HepG2 (cell line): Measurements from ENCODE around the gene SART1. TPM values are rescaled to one million over a fixed set of nuclear protein-coding genes. Genes with fewer than 3 reads are reported as not detected.

Source experiments
- ERF ChIP-seq: IDR thresholded peaks from 2 replicates; pipeline ENCODE4 v1.6.1; 2018; ENCODE audit warnings: missing biosample characterization, missing genetic modification reagents
- ETV5 ChIP-seq: IDR thresholded peaks from 2 replicates; pipeline ENCODE4 v1.6.1; 2018; ENCODE audit warnings: missing biosample characterization, missing genetic modification reagents, inconsistent platforms, borderline replicate concordance
- HIVEP1 ChIP-seq: sonication (generic); formaldehyde crosslinking; IDR thresholded peaks from 2 replicates; pipeline ENCODE4 v1.4.0; 2020; ENCODE audit warnings: mild to moderate bottlenecking, missing genetic modification reagents
- HOXA9 ChIP-seq: sonication (generic); formaldehyde crosslinking; IDR thresholded peaks from 2 replicates; pipeline ENCODE4 v1.8.1; 2022; ENCODE audit warnings: missing genetic modification reagents, mild to moderate bottlenecking, moderate library complexity, borderline replicate concordance
- NRL ChIP-seq: sonication (generic); formaldehyde crosslinking; IDR thresholded peaks from 2 replicates; pipeline ENCODE4 v1.5.0; 2020; ENCODE audit warnings: missing genetic modification reagents, mild to moderate bottlenecking, moderate library complexity, borderline replicate concordance
- POLR2A ChIP-seq, 2 experiments: IDR thresholded peaks; 2 replicates each; pipeline ENCODE4 v1.6.1; 2011; ENCODE audit warnings: low read depth in 2 of 2, low read length in 2 of 2, mild to moderate bottlenecking in 1 of 2, moderate library complexity in 1 of 2; ENCODE audit not compliant: insufficient read depth in 1 of 2
- TCF7 ChIP-seq: sonication (generic); IDR thresholded peaks from 2 replicates; pipeline ENCODE4 v1.6.1; 2016; ENCODE audit warnings: antibody characterized with exemption, low read depth
- ZNF224 ChIP-seq: sonication (generic); formaldehyde crosslinking; IDR thresholded peaks from 2 replicates; pipeline ENCODE4 v1.5.0; 2020; ENCODE audit warnings: mild to moderate bottlenecking, missing genetic modification reagents
- ZNF484 ChIP-seq: sonication (generic); formaldehyde crosslinking; IDR thresholded peaks from 2 replicates; pipeline ENCODE4 v1.5.1; 2020; ENCODE audit warnings: mild to moderate bottlenecking, low read depth, missing genetic modification reagents, borderline replicate concordance
- ZNF567 ChIP-seq: sonication (generic); formaldehyde crosslinking; IDR thresholded peaks from 2 replicates; pipeline ENCODE4 v1.8.1; 2023; ENCODE audit warnings: mild to moderate bottlenecking, missing genetic modification reagents, borderline replicate concordance
- ZNF7 ChIP-seq: IDR thresholded peaks from 2 replicates; pipeline ENCODE4 v1.6.1; 2016; ENCODE audit warnings: missing biosample characterization, missing genetic modification reagents
- ZNF782 ChIP-seq: sonication (generic); formaldehyde crosslinking; IDR thresholded peaks from 2 replicates; pipeline ENCODE4 v1.4.0; 2020; ENCODE audit warnings: missing genetic modification reagents, mild to moderate bottlenecking, borderline replicate concordance
- polyA plus RNA-seq, 8 experiments: library from polyadenylated mRNA; depleted of rRNA in 3 of 8; stranded (reverse) in 7 of 8; unstranded in 1 of 8; fragments of >200 nt; fragmentation: Illumina TruSeq in 4 of 8; extraction: Trizol in 4 of 8; gene quantifications; 2 replicates each; pipeline versions ENCODE4 v1.2.1 to v1.2.3, GENCODE V29; 2011 to 2016; ENCODE audit warnings: low read depth in 4 of 8, missing spikeins in 1 of 8, mixed read lengths in 1 of 8; ENCODE audit not compliant: insufficient read depth in 1 of 8
- total RNA-seq, 5 experiments: library from RNA; depleted of rRNA; stranded (reverse); fragments of >200 nt; fragmentation: Illumina TruSeq; extraction: Trizol; gene quantifications; 2 replicates each; pipeline ENCODE4 v1.2.3, GENCODE V29; 2016; ENCODE audit warnings: low read depth in 1 of 5
- TF ChIP-seq, protein P1 (sequence below): sonication (generic); formaldehyde crosslinking; IDR thresholded peaks from 2 replicates; pipeline ENCODE4 v1.8.1; 2023; ENCODE audit warnings: mild to moderate bottlenecking, inconsistent platforms, moderate library complexity, missing genetic modification reagents, borderline replicate concordance
- TF ChIP-seq, protein P2 (sequence below): sonication (generic); formaldehyde crosslinking; conservative IDR thresholded peaks from 2 replicates; pipeline ENCODE4 v1.4.0; 2020; ENCODE audit warnings: missing genetic modification reagents
- TF ChIP-seq, protein P3 (sequence below): sonication (generic); formaldehyde crosslinking; IDR thresholded peaks from 2 replicates; pipeline ENCODE4 v1.4.0; 2020; ENCODE audit warnings: mild to moderate bottlenecking, missing genetic modification reagents
- TF ChIP-seq, protein P4 (sequence below): sonication (generic); formaldehyde crosslinking; conservative IDR thresholded peaks from 2 replicates; pipeline ENCODE4 v1.8.1; 2023; ENCODE audit warnings: missing genetic modification reagents

Gene SART1
- total and polyA plus RNA-seq, 2 of the 13 experiments (the other 11 are each of a cell fraction or from before 2014, with no cell fraction given): 11.3 to 22.5 TPM

DNA sequence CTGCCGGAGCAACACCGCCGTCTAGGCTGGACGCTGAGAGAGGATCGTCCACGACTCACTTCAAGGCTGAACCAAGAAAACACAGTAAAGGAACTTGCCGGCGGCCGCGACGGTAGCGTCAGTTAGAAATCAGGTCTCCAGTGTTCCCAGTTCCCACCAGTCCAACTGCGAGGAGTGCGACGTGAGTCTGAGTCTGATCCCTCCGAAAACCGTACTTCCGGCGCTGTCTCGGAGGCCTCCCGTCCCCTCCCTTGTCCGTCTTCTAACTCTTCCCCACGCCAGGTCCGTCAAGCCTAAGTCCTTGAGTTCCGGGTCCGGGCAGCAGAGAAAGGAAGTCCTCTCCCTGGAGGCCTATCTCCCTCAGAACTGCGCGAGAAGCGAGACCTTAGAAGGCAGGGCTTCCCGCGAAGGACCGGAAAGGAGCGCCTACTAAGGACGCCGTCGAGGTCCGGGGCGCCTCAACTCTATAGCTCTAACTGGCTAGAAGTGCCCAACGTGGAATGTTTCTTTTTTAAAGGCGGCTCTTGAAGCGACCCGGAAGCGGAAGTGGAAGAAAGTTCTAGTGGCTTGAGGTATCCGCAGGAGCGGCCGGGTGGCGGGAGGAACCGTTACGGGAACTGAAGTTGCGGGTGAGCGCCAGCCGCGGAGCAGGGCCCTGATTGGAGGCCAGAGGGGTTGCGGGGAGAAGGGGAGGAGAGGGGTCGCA is 40.6 kb downstream of the SART1 start, which contains the start of the genes BANF1 and EIF1AD (continued):
- TF ChIP-seq, protein P1, sequence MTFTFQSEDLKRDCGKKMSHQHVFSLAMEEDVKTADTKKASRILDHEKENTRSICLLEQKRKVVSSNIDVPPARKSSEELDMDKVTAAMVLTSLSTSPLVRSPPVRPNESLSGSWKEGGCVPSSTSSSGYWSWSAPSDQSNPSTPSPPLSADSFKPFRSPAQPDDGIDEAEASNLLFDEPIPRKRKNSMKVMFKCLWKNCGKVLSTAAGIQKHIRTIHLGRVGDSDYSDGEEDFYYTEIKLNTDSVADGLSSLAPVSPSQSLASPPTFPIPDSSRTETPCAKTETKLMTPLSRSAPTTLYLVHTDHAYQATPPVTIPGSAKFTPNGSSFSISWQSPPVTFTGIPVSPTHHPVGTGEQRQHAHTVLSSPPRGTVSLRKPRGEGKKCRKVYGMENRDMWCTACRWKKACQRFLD (CRISPR knock-in tag): peak; percentile 80
- TF ChIP-seq, protein P2, sequence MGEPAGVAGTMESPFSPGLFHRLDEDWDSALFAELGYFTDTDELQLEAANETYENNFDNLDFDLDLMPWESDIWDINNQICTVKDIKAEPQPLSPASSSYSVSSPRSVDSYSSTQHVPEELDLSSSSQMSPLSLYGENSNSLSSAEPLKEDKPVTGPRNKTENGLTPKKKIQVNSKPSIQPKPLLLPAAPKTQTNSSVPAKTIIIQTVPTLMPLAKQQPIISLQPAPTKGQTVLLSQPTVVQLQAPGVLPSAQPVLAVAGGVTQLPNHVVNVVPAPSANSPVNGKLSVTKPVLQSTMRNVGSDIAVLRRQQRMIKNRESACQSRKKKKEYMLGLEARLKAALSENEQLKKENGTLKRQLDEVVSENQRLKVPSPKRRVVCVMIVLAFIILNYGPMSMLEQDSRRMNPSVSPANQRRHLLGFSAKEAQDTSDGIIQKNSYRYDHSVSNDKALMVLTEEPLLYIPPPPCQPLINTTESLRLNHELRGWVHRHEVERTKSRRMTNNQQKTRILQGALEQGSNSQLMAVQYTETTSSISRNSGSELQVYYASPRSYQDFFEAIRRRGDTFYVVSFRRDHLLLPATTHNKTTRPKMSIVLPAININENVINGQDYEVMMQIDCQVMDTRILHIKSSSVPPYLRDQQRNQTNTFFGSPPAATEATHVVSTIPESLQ (CRISPR knock-in tag): no peak
- TF ChIP-seq ZNF567 (0 out of 2 replicates have a peak, but pooled peaks have one; percentile 45), HOXA9 (peak; percentile 44; the same call in 1 of the 2 replicates), HIVEP1 (peak; percentile 87), ZNF224 (CRISPR knock-in tag) (no peak), ZNF7 (CRISPR knock-in tag) (no peak), TCF7 (peak; percentile 6; the same call in 1 of the 2 replicates), ZNF782 (CRISPR knock-in tag) (peak; percentile 68; the same call in 1 of the 2 replicates), ETV5 (peak; percentile 91), ZNF484 (CRISPR knock-in tag) (no peak), NRL (CRISPR knock-in tag) (peak; percentile 34; the same call in 1 of the 2 replicates), ERF (CRISPR knock-in tag) (peak; percentile 44), POLR2A (IDR thresholded peaks at IDR 0.05; ENCODE audit: insufficient read depth in 1 of 2, low read depth in 2 of 2, low read length in 2 of 2) (peak; percentile 87 to 90)
- TF ChIP-seq, protein P3, sequence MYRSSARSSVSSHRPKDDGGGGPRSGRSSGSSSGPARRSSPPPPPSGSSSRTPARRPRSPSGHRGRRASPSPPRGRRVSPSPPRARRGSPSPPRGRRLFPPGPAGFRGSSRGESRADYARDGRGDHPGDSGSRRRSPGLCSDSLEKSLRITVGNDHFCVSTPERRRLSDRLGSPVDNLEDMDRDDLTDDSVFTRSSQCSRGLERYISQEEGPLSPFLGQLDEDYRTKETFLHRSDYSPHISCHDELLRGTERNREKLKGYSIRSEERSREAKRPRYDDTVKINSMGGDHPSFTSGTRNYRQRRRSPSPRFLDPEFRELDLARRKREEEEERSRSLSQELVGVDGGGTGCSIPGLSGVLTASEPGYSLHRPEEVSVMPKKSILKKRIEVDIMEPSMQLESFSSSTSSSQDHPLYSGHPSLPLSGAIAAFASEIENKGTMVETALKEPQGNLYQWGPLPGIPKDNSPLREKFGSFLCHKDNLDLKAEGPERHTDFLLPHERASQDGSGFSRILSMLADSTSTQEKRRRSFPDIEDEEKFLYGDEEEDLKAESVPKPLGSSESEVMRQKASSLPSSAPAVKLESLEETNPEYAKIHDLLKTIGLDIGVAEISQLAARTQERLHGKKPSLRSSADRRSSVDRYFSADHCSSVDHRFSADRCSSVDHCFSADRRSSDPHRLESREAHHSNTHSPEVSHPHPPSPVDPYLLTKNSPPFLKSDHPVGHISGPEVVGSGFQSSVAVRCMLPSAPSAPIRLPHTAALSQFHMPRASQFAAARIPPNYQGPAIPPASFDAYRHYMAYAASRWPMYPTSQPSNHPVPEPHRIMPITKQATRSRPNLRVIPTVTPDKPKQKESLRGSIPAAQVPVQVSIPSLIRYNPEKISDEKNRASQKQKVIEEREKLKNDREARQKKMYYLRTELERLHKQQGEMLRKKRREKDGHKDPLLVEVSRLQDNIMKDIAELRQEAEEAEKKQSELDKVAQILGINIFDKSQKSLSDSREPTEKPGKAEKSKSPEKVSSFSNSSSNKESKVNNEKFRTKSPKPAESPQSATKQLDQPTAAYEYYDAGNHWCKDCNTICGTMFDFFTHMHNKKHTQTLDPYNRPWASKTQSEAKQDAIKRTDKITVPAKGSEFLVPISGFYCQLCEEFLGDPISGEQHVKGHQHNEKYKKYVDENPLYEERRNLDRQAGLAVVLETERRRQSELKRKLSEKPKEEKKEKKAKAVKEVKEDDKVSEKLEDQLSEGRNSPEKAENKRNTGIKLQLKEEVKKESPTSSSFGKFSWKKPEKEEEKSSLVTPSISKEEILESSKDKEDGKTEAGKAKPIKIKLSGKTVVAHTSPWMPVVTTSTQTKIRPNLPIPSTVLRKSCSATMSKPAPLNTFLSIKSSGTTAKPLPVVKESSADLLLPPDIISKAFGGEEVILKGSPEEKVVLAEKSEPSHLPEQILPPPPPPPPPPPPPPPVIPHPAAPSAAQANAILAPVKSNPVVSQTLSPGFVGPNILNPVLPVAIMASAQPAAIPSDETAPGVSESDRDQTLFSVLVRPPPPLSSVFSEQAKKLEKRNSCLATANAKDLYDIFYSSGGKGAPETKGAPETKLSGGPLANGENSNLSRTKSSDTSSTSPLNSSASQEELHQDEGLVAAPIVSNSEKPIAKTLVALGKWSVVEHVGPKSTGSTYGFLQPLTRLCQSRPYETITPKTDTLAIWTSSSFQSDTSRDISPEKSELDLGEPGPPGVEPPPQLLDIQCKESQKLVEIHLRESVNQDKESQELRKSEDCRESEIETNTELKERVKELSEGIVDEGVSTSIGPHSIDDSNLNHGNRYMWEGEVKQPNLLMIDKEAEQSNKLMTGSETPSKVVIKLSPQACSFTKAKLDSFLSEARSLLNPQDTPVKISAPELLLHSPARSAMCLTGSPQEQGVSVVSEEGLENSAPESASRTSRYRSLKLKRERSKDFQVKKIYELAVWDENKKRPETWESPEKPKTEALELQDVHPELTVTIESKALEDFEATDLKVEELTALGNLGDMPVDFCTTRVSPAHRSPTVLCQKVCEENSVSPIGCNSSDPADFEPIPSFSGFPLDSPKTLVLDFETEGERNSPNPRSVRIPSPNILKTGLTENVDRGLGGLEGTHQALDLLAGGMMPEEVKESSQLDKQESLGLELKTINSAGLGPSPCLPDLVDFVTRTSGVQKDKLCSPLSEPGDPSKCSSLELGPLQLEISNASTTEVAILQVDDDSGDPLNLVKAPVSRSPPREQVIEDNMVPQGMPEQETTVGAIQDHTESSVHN: no peak
- TF ChIP-seq, protein P4, sequence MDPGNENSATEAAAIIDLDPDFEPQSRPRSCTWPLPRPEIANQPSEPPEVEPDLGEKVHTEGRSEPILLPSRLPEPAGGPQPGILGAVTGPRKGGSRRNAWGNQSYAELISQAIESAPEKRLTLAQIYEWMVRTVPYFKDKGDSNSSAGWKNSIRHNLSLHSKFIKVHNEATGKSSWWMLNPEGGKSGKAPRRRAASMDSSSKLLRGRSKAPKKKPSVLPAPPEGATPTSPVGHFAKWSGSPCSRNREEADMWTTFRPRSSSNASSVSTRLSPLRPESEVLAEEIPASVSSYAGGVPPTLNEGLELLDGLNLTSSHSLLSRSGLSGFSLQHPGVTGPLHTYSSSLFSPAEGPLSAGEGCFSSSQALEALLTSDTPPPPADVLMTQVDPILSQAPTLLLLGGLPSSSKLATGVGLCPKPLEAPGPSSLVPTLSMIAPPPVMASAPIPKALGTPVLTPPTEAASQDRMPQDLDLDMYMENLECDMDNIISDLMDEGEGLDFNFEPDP (CRISPR knock-in tag): no peak
